Measurements from ENCODE around the gene EYS.

EYS gene

DNA sequence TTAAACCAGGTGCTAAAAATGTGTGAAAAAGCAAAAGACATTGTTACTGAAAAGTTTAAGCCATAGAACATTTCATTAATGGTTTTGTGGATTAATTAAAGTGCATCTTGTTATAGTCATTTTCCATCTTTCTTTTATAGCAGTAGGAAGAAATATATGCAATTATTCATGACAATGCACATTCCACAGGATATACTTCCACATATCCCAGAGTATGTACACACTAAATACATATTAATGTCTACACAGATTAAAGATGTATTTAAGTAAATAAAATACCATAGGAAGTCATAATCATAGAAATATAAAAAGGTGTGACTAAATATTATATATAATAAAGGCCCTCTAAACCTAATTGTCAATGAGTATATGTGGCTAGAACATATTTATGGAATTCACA is 1492.7 kb downstream of the EYS start:
- TF ChIP-seq, protein P1, sequence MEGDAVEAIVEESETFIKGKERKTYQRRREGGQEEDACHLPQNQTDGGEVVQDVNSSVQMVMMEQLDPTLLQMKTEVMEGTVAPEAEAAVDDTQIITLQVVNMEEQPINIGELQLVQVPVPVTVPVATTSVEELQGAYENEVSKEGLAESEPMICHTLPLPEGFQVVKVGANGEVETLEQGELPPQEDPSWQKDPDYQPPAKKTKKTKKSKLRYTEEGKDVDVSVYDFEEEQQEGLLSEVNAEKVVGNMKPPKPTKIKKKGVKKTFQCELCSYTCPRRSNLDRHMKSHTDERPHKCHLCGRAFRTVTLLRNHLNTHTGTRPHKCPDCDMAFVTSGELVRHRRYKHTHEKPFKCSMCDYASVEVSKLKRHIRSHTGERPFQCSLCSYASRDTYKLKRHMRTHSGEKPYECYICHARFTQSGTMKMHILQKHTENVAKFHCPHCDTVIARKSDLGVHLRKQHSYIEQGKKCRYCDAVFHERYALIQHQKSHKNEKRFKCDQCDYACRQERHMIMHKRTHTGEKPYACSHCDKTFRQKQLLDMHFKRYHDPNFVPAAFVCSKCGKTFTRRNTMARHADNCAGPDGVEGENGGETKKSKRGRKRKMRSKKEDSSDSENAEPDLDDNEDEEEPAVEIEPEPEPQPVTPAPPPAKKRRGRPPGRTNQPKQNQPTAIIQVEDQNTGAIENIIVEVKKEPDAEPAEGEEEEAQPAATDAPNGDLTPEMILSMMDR (IDR thresholded peaks at IDR 0.05): no peak
- H3K4me3 ChIP-seq: no peak overlapping the region
- no peak overlapping the region for H3K27ac ChIP-seq
- no peak for DNase-seq (ENCODE audit: low spot score)

GRCh38 chr6:64213697-64214096 is 1493.3 kb downstream of the EYS start:
- TF ChIP-seq, protein P1 (IDR thresholded peaks at IDR 0.05): no peak
- Histone ChIP-seq H3K4me3 (no peak overlapping the region), H3K27ac (no peak overlapping the region)
- DNase-seq (ENCODE audit: low spot score): no peak

- no peak for DNase-seq (ENCODE audit: low spot score)
- TF ChIP-seq, protein P1 (IDR thresholded peaks at IDR 0.05): no peak
- no peak overlapping the region for H3K4me3 ChIP-seq
- H3K27ac ChIP-seq: no peak overlapping the region
These were observed 1509.8 kb downstream of the EYS start for GRCh38 chr6:64197246-64197645.

DNA sequence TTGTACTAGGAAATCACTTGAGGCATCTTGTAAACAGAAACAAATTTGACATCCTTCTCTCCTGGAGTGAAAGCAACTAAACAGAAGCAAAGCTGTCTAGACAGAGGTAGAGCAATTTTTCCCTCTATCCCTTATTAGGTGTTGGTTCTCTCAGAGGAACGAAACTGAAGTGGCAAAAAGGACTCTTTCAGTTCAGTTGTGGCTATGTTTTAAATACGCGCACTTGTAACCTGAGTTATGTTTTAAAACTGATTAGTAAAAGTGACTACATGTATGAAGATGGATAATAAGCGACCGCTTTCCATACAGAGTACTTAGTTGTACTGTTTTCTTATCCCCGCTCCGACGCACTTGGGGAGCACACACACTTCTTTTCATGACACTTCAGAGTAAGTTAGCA is 1520.4 kb downstream of the EYS start:
- Histone ChIP-seq H3K27ac (no peak overlapping the region), H3K4me3 (no peak overlapping the region)
- DNase-seq (ENCODE audit: low spot score): no peak
- TF ChIP-seq, protein P1 (IDR thresholded peaks at IDR 0.05): no peak

- no peak for DNase-seq (ENCODE audit: low spot score)
- Histone ChIP-seq H3K27ac (no peak overlapping the region), H3K4me3 (no peak overlapping the region)
- TF ChIP-seq, protein P1 (IDR thresholded peaks at IDR 0.05): no peak
These were observed 1521.4 kb downstream of the EYS start for GRCh38 chr6:64185621-64186020.

- TF ChIP-seq, protein P1 (IDR thresholded peaks at IDR 0.05): no peak
- no peak for DNase-seq (ENCODE audit: low spot score)
- no peak overlapping the region for H3K27ac ChIP-seq
- no peak overlapping the region for H3K4me3 ChIP-seq
These were observed 1531.7 kb downstream of the EYS start for GRCh38 chr6:64175296-64175695.

DNA sequence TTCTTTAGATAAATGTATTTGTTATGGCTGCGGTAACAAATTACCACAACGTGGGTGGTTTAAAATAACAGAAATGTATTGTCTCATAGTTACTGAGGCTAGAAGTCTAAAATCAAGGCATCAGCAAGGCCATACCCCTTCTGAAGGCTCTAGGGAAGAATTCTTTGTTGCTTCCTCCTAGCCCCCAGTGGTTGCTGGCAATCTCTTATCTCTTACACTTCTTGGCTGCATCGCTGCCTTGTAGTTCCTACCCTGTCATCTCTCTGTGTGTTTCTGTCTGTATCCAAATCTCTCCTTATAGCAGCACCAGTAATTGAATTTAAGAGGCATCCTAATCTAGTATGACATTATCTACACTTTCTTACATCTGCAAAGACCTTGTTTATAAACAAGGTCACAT is 1536.7 kb downstream of the EYS start:
- Histone ChIP-seq H3K4me3 (no peak overlapping the region), H3K27ac (no peak overlapping the region)
- TF ChIP-seq, protein P1 (IDR thresholded peaks at IDR 0.05): no peak
- DNase-seq (ENCODE audit: low spot score): no peak
